ENCODE data around the gene VSTM1.
A peak's percentile ranks its signal among the peaks of the same experiment; 100 is the strongest.
"Not testable (repeated sequence)": the region's sequence is repeated elsewhere in the genome, so short reads cannot be mapped to it uniquely, and the experiment has no call there.

The VSTM1 gene

GRCh38 chr19:54063350-54064116 is at the start of gene VSTM1:
Gene VSTM1 (minus strand): TSS chr19:54063897. CDS start chr19:54063777, 120 bp downstream.
- DNase-seq (ENCODE audit: low read depth in 3 of 3) = no peak

GRCh38 chr19:54109651-54110050 is 46.0 kb upstream of the VSTM1 start:
- no peak for DNase-seq (ENCODE audit: low read depth in 3 of 3)

GRCh38 chr19:54108496-54108895 is 44.8 kb upstream of the VSTM1 start:
- DNase-seq (ENCODE audit: low read depth in 3 of 3) = no peak

- DNase-seq (ENCODE audit: low read depth in 3 of 3) = no peak
Observed at GRCh38 chr19:54107876-54108490, 44.3 kb upstream of the VSTM1 start.

GRCh38 chr19:54106716-54107115 is 43.0 kb upstream of the VSTM1 start:
- no peak for DNase-seq (ENCODE audit: low read depth in 3 of 3)

- no peak for DNase-seq (ENCODE audit: low read depth in 3 of 3)
Observed at GRCh38 chr19:54105796-54106195, 42.1 kb upstream of the VSTM1 start.

- no peak for DNase-seq (ENCODE audit: low read depth in 3 of 3)
Observed at GRCh38 chr19:54104998-54105715, 41.5 kb upstream of the VSTM1 start.

- DNase-seq (ENCODE audit: low read depth in 3 of 3) = peak; percentile 94 to 95 (median 95)
Observed at GRCh38 chr19:54102421-54103169, 38.9 kb upstream of the VSTM1 start, which contains the start of gene NDUFA3. Gene NDUFA3 (plus strand): TSS chr19:54102855. CDS start chr19:54102879, 24 bp downstream.

- no peak for DNase-seq (ENCODE audit: low read depth in 3 of 3)
Observed at GRCh38 chr19:54100561-54100960, 36.9 kb upstream of the VSTM1 start, which contains the start of gene OSCAR. Gene OSCAR (minus strand): TSS chr19:54100803. CDS start chr19:54100792, 11 bp downstream.

GRCh38 chr19:54099903-54100255 is 36.2 kb upstream of the VSTM1 start:
- not testable (repeated sequence) for DNase-seq (ENCODE audit: low read depth in 3 of 3)

- DNase-seq (ENCODE audit: low read depth in 3 of 3) = no peak
Observed at GRCh38 chr19:54099190-54099902, 35.6 kb upstream of the VSTM1 start.

- no peak for DNase-seq (ENCODE audit: low read depth in 3 of 3)
Observed at GRCh38 chr19:54096617-54097106, 33.0 kb upstream of the VSTM1 start.

GRCh38 chr19:54095859-54096616 is 32.3 kb upstream of the VSTM1 start:
- peak in 1 of 3 experiments; percentile 43 for DNase-seq (ENCODE audit: low read depth in 3 of 3)

- no peak for DNase-seq (ENCODE audit: low read depth in 3 of 3)
Observed at GRCh38 chr19:54095136-54095858, 31.6 kb upstream of the VSTM1 start.

GRCh38 chr19:54094426-54095000 is 30.8 kb upstream of the VSTM1 start:
- no peak for DNase-seq (ENCODE audit: low read depth in 3 of 3)

GRCh38 chr19:54084410-54084809 is 20.7 kb upstream of the VSTM1 start:
- DNase-seq (ENCODE audit: low read depth in 3 of 3) = no peak

GRCh38 chr19:54081032-54081431 is 17.3 kb upstream of the VSTM1 start, which contains the start of gene TARM1:
Gene TARM1 (minus strand): TSS chr19:54081365. CDS start chr19:54081340, 25 bp downstream.
- no peak for DNase-seq (ENCODE audit: low read depth in 3 of 3)

- DNase-seq (ENCODE audit: low read depth in 3 of 3) = no peak
Observed at GRCh38 chr19:54077334-54077733, 13.6 kb upstream of the VSTM1 start.

GRCh38 chr19:54074851-54075250 is 11.2 kb upstream of the VSTM1 start:
- no peak for DNase-seq (ENCODE audit: low read depth in 3 of 3)

Measured in stimulated activated CD4-positive, alpha-beta T cell treated with anti-CD3 and anti-CD28 coated beads, TNF-alpha, amount 100 ng/mL, for 24 hours (primary cell).